ENCODE results near the gene ALDH16A1. TPM values are rescaled to one million over a fixed set of nuclear protein-coding genes. Genes with fewer than 3 reads are reported as not detected.

The ALDH16A1 gene
- total RNA-seq, 2 experiments from 2014 or later: 36.6 to 37.5 TPM

DNA sequence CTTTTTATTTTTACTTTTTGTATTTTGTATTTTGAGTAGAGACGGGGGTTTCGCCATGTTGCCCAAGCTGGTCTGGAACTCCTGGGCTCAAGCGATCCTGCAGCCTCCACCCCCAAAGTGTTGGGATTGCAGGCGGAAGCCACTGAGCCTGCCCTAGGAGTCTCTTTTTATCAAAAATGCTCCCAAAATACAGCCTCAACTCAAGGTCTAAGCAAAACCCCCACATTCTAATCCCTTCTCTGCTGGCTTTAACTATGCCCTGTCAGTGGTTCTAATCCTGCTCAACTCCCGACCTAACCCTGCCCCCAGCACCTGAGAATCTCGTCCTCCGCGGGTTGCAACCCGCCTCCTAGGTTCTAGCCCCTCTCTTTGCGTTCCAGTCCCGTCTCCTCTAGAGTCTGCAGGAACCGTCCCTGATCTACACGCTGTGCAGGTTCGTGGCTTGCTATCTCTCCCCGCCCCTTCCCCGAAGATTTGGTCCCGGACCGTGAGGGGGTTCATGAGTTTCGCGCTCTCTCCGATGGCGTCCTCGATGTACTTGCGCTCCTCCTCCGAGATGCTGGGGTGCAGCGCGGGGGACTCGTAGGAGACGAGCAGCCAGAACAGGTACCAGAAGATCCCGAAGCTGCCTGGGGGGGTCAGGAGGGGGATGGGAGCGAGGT lies 19.7 kb upstream of the ALDH16A1 start:
- no peak overlapping the region for H3K27ac Mint-ChIP-seq

DNA sequence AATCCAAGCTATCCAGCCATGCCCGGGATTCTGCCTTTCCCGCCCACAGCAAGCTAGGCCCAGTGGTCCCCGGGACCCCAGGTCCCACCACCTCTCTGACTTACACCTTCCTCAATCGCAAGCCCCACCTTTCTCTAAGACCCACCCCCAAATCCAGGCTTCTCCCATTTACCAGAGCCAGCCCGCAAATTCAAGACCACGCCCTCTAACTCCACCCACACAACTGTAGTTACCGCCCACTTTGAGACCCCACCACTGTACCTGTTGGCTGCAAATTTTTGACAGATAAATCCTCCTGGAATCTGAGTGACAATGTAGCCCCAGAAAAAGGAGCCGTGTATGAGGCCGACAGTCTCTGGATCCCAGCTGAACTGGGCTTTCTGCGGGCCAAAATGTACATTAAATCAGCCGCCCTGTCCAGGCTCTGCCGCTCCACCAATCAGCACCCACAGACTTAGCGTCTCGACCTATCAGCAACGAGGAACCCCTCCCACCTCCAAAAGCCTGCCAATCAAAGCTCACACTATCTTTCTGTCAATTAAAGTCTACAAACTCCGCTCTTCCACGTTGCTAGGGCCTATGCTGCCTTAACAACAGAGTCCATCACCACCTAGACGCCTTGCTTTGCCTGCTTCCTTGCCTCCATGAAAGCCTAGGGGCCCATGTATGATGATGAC lies 18.0 kb upstream of the ALDH16A1 start:
- no peak overlapping the region for H3K27ac Mint-ChIP-seq
- peaks cover 79% of the 10 kb centered on the region for H3K27me3 Mint-ChIP-seq (ENCODE audit: low read depth)
- ChIA-PET POLR2A (interaction anchor here (0.9 to 1.1 kb wide), 2 partner anchors 11 to 17 kb away, joined by 3 read pairs; partner anchors contain the start of genes PIH1D1 and PTH2), CTCF (interaction anchor here (0.6 to 2.6 kb wide), 3 partner anchors 23 to 677 kb away, joined by 3 to 13 read pairs (median 5); no protein-coding TSS in a partner anchor)
- H3K4me3 Mint-ChIP-seq: no peak overlapping the region
- H3K4me1 Mint-ChIP-seq (ENCODE audit: low read depth): peaks cover 27% of the 10 kb centered on the region
- no peak for ATAC-seq
- DNase-seq: no peak
- H3K36me3 Mint-ChIP-seq (ENCODE audit: low read depth): peaks cover 3% of the 10 kb centered on the region
- H3K9me3 Mint-ChIP-seq (ENCODE audit: insufficient read depth): no peaks in the 10 kb centered on the region

More for the DNA sequence above, 19.7 kb upstream of the ALDH16A1 start:
- peaks cover 78% of the 10 kb centered on the region for H3K27me3 Mint-ChIP-seq (ENCODE audit: low read depth)
- H3K4me1 Mint-ChIP-seq (ENCODE audit: low read depth): peaks cover 34% of the 10 kb centered on the region
- ATAC-seq (no peak), DNase-seq (no peak)
- H3K9me3 Mint-ChIP-seq (ENCODE audit: insufficient read depth): no peaks in the 10 kb centered on the region
- POLR2A ChIA-PET: no interaction called here
- no peak overlapping the region for H3K4me3 Mint-ChIP-seq
- CTCF ChIA-PET: interaction anchor here (0.9 to 2.0 kb wide), 2 partner anchors 9 to 22 kb away, joined by 3 to 5 read pairs; partner anchors contain the start of gene GFY
- H3K36me3 Mint-ChIP-seq (ENCODE audit: low read depth): peaks cover 3% of the 10 kb centered on the region

DNA sequence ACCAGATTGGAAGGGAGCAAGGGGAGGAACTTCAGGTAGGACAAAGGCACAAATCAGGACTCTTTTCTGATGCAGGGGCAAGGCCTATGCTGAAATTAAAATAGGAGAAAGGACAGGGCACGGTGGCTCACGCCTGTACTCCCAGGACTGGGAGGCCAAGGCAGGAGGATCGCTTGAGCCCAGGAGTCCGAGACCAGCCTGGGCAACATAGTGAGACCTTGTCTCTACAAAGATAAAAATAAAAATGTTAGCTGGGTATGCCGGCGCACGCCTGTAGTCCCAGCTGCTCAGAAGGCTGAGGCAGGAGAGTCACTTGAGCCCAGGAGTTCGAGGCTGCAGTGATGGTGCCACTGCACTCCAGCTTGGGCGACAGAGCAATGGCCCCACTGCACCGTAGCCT lies 17.4 kb upstream of the ALDH16A1 start:
- DNase-seq (no peak), ATAC-seq (no peak)
- POLR2A ChIA-PET: interaction anchor here (0.9 kb wide), 2 partner anchors 16 to 27 kb away, joined by 3 read pairs; partner anchors contain the start of gene PIH1D1
- CTCF ChIA-PET: interaction anchor here (1.0 to 2.6 kb wide), 4 partner anchors 10 to 44 kb away, joined by 3 to 13 read pairs (median 4); partner anchors contain the start of gene FLT3LG
- Mint-ChIP-seq H3K4me3 (no peak overlapping the region), H3K27me3 (ENCODE audit: low read depth) (peaks cover 80% of the 10 kb centered on the region), H3K36me3 (ENCODE audit: low read depth) (peaks cover 3% of the 10 kb centered on the region), H3K4me1 (ENCODE audit: low read depth) (peaks cover 26% of the 10 kb centered on the region), H3K27ac (no peak overlapping the region), H3K9me3 (ENCODE audit: insufficient read depth) (no peaks in the 10 kb centered on the region)

DNA sequence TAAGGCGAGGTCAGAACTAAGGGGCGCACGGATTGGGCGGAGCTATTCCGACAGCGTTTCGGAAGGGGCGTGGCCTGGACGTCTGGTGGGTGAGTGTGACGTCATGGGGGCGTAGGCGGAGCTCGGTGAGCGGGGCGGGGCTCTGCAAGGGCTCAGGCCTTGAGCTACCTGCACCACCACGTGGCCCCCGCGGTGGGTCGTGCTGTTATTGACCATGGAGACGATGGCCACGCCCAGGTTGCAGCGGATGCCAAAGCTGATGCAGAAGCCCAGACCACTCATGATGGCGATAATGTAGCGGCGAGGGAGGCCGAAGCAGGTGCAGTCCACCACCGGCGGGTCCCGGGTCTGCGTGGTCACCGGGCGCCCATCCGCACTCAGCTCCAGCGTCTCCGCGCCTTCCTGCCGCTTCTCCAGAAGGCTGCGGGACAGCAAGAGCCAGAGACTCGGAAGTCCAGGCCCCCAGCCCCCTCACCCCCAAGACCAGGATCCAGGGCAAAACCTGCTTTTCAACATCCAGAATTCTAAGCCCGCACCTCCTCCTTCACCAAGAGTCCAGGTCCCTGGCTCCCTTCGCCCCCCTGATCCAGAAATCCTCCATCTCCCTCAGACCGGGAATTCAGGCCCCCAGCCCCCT lies 16.5 kb upstream of the ALDH16A1 start:
- DNase-seq (peak; percentile 76), ATAC-seq (peak; percentile 46)
- POLR2A ChIA-PET: interaction anchor here (0.9 kb wide), 1 partner anchor 27 kb away, joined by 3 read pairs; no protein-coding TSS in a partner anchor
- H3K36me3 Mint-ChIP-seq (ENCODE audit: low read depth): peaks cover 3% of the 10 kb centered on the region
- peaks cover 26% of the 10 kb centered on the region for H3K4me1 Mint-ChIP-seq (ENCODE audit: low read depth)
- CTCF ChIA-PET: interaction anchor here (1.0 to 2.6 kb wide), 3 partner anchors 10 to 45 kb away, joined by 3 to 13 read pairs (median 4); partner anchors contain the start of gene FLT3LG
- no peak overlapping the region for H3K4me3 Mint-ChIP-seq
- H3K27me3 Mint-ChIP-seq (ENCODE audit: low read depth): peaks cover 79% of the 10 kb centered on the region
- no peaks in the 10 kb centered on the region for H3K9me3 Mint-ChIP-seq (ENCODE audit: insufficient read depth)
- no peak overlapping the region for H3K27ac Mint-ChIP-seq

DNA sequence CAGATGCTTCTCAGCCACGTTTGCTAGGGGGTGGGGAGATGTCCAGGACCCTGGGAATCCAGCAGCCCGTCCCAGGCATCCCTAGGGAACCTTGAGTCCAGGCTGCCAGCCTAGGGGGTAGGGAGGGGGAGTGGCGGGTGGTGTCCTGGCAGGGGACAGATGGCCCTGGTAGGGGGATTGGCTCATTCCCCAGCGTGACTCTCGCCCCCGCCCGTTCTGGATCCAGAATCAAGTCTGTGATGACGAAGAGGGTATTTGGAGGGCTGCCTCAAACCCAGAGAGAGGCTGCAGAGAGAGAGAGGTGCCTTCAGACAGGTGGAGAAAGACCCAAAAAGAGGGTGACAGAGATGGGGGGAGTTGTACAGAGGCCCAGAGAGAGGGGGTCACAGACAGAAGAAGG lies 15.8 kb upstream of the ALDH16A1 start:
- Mint-ChIP-seq H3K4me3 (no peak overlapping the region), H3K4me1 (ENCODE audit: low read depth) (peaks cover 30% of the 10 kb centered on the region), H3K27ac (no peak overlapping the region), H3K36me3 (ENCODE audit: low read depth) (no peaks in the 10 kb centered on the region), H3K27me3 (ENCODE audit: low read depth) (peaks cover 82% of the 10 kb centered on the region), H3K9me3 (ENCODE audit: insufficient read depth) (no peaks in the 10 kb centered on the region)
- ChIA-PET POLR2A (no interaction called here), CTCF (no interaction called here)
- DNase-seq (no peak), ATAC-seq (no peak)

DNA sequence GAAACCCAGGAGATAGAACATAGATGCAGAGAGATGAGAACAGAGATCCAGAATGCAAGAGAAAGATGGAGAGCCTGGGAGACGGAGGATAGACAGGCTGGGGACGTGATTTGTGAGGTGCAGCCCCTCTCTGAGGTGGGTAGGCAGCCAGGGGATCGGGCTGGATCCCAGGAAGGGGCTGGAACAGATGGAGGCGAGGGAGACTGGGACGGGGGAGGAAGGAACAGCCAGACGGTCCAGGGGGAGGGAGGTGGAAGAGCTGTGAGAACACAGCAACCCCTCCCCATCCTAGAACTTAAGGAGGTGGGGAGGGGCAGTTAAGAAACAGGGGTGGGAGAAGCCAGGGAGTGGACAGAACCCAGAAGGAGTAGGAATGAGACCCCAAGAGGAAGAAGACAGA lies 14.8 kb upstream of the ALDH16A1 start:
- H3K27ac Mint-ChIP-seq: no peak overlapping the region
- no peaks in the 10 kb centered on the region for H3K36me3 Mint-ChIP-seq (ENCODE audit: low read depth)
- no peaks in the 10 kb centered on the region for H3K9me3 Mint-ChIP-seq (ENCODE audit: insufficient read depth)
- DNase-seq: no peak
- peaks cover 81% of the 10 kb centered on the region for H3K27me3 Mint-ChIP-seq (ENCODE audit: low read depth)
- ATAC-seq: no peak
- peaks cover 33% of the 10 kb centered on the region for H3K4me1 Mint-ChIP-seq (ENCODE audit: low read depth)
- ChIA-PET POLR2A (interaction anchor here (1.6 kb wide), 1 partner anchor 14 kb away, joined by 3 read pairs; the partner anchor contains the start of gene PIH1D1), CTCF (no interaction called here)
- H3K4me3 Mint-ChIP-seq: no peak overlapping the region

DNA sequence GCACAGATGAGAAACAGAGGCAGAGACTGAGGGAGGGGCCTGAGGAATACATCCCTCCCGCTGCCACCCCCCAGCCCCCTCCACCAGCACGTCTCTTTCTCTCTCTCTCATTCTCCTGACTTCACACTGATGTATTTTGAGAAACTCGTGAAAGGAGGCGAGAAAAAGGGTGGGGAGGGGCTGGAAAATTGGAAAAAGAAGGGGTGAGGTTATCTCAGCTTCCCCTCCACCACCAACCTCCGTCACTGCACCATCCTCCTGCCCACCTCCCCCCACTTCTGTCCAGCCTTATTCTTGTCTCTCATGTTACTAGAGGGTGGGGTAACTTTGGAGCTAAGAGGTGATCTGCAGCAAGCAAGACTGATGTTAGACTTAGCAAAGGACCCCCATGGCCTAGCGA lies 13.2 kb upstream of the ALDH16A1 start:
- no peaks in the 10 kb centered on the region for H3K36me3 Mint-ChIP-seq (ENCODE audit: low read depth)
- peaks cover 74% of the 10 kb centered on the region for H3K27me3 Mint-ChIP-seq (ENCODE audit: low read depth)
- no peak overlapping the region for H3K27ac Mint-ChIP-seq
- H3K9me3 Mint-ChIP-seq (ENCODE audit: insufficient read depth): no peaks in the 10 kb centered on the region
- ChIA-PET POLR2A (interaction anchor here (0.8 to 1.6 kb wide), 2 partner anchors 12 to 56 kb away, joined by 3 read pairs; partner anchors contain the start of gene PIH1D1), CTCF (interaction anchor here (0.6 to 1.3 kb wide), 2 partner anchors 48 to 133 kb away, joined by 3 to 7 read pairs; no protein-coding TSS in a partner anchor)
- no peak overlapping the region for H3K4me3 Mint-ChIP-seq
- DNase-seq (no peak), ATAC-seq (no peak)
- H3K4me1 Mint-ChIP-seq (ENCODE audit: low read depth): peaks cover 39% of the 10 kb centered on the region

DNA sequence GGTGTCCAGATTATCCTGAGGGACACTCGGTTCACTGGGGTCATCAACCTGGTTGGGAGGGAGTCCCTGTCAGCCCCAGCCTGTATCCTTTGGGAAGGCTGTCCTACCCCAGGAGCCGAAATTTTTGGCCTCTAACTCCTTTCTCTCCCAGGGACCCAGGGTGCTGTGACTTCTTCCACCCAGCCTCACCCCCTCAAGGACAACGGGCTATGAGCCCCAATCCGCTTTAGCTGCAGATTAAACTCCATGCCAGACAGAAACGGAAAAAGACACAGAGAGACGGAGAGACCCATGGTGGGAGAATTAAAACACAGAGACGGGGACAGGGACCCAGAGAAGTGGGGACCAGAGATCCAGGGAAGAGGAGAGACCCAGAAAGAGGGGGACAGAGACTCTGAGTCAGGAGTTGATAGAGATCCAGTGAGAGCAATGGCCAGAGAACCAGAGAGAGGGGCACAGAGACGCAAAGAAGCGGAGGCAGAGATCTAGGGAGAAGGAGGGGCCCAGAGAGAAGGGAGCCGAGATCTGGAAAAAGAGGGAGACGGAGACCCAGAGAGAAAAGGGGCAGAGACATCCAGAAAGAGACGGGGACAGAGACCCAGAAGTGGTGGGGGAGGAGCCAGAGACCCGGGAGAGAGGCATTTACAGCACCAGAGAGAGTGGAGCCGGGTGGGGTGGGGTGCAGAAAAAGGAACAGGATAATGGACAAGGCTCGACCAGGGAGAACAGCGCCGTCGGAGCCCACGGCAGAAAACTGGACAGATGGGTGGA lies 12.4 kb upstream of the ALDH16A1 start:
- H3K4me3 Mint-ChIP-seq: peak overlapping the region; percentile 8
- ChIA-PET CTCF (interaction anchor here (1.3 to 4.4 kb wide), 2 partner anchors 48 to 49 kb away, joined by 7 to 40 read pairs; no protein-coding TSS in a partner anchor), POLR2A (interaction anchor here (0.6 kb wide), 1 partner anchor 80 kb away, joined by 3 read pairs; no protein-coding TSS in a partner anchor)
- DNase-seq (no peak), ATAC-seq (no peak)
- peaks cover 45% of the 10 kb centered on the region for H3K4me1 Mint-ChIP-seq (ENCODE audit: low read depth)
- peaks cover 66% of the 10 kb centered on the region for H3K27me3 Mint-ChIP-seq (ENCODE audit: low read depth)
- H3K9me3 Mint-ChIP-seq (ENCODE audit: insufficient read depth): no peaks in the 10 kb centered on the region
- H3K27ac Mint-ChIP-seq: no peak overlapping the region
- no peaks in the 10 kb centered on the region for H3K36me3 Mint-ChIP-seq (ENCODE audit: low read depth)

DNA sequence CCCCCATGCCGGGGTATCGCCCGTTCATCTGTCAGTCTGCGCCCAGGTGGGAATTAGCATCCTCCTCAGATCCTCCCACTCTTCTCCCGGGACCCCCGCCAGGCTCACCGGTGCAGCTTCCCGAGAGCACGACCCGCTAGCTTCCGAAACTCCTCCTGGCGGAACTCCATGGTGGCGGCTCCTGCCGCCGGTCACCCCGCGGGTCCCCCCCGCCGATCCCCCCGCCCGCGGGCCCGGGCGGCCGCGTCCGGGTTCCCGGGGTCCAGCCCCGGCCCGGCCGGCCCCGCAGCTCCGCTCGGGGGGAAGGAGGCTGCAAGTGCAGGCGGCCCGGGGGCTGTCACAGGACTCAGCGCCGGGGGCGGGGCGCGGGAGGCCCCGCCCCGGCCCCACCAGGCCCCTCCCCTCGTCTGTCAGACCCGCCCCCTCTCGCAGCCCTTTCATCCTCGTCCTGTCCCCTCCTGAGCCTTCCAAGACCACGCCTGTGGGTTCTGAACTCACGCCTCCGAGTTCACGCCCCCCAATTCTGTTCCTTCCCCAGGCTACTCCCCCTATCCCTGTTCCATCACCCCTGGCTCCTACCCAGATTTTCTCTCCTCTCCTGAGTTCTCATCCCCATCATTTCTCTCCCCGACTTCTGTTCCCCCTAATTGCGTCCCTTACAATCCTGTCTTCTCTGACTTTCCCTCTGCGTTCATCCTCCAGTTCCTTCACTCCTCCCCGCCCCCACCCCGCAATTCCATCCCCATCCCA lies 11.6 kb upstream of the ALDH16A1 start, which contains the start of gene SLC17A7:
TSS of gene SLC17A7 (minus strand) at position 318 of the 750 bp plus-strand sequence. CDS start at position 170, 148 bp downstream.
- Mint-ChIP-seq H3K36me3 (ENCODE audit: low read depth) (peaks cover 6% of the 10 kb centered on the region), H3K9me3 (ENCODE audit: insufficient read depth) (no peaks in the 10 kb centered on the region), H3K4me3 (peak within 1 kb of the TSS; percentile 78), H3K4me1 (ENCODE audit: low read depth) (peaks cover 43% of the 10 kb centered on the region), H3K27ac (no peak within 1 kb of the TSS), H3K27me3 (ENCODE audit: low read depth) (peaks cover 58% of the 10 kb centered on the region)
- CTCF ChIA-PET: interaction anchor here (1.4 to 4.4 kb wide), 5 partner anchors 11 to 49 kb away, joined by 4 to 40 read pairs (median 8); partner anchors contain the start of genes FLT3LG, PIH1D1 and PTH2
- POLR2A ChIA-PET: interaction anchor here (0.6 to 1.3 kb wide), 2 partner anchors 11 to 81 kb away, joined by 3 to 4 read pairs; partner anchors contain the start of gene PIH1D1
- ATAC-seq (peak; percentile 9), DNase-seq (peak; percentile 68)

DNA sequence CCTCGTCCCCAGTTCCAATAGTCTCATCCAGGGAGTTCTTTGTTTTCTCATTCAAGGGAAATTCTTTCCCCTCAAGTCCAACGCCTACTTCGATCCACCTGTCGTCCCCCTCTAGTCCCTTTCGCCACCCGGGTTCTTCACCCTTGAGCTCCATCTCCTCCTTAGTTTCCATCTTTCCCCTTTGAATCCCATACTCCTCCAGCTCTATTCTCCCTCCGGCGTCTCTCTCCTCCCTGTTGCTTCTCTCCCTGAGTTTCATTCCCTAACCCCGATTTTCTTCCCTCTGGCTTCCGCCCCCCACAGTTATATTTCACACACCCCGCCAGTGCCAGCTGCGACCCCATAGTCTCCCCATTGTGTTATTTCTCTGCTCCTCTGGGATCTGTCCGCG lies 11.1 kb upstream of the ALDH16A1 start:
- POLR2A ChIA-PET: interaction anchor here (1.3 kb wide), 1 partner anchor 10 kb away, joined by 4 read pairs; the partner anchor contains the start of gene PIH1D1
- H3K4me3 Mint-ChIP-seq: peak overlapping the region; percentile 78
- no peak overlapping the region for H3K27ac Mint-ChIP-seq
- CTCF ChIA-PET: interaction anchor here (1.4 to 4.4 kb wide), 5 partner anchors 10 to 50 kb away, joined by 4 to 40 read pairs (median 8); partner anchors contain the start of genes FLT3LG, PIH1D1 and PTH2
- no peaks in the 10 kb centered on the region for H3K9me3 Mint-ChIP-seq (ENCODE audit: insufficient read depth)
- DNase-seq (no peak), ATAC-seq (no peak)
- H3K4me1 Mint-ChIP-seq (ENCODE audit: low read depth): peaks cover 48% of the 10 kb centered on the region
- H3K27me3 Mint-ChIP-seq (ENCODE audit: low read depth): peaks cover 54% of the 10 kb centered on the region
- H3K36me3 Mint-ChIP-seq (ENCODE audit: low read depth): peaks cover 11% of the 10 kb centered on the region

Data from activated CD8-positive, alpha-beta T cell treated with anti-CD3 and anti-CD28 coated beads, Interleukin-2, amount 10 ng/mL, durations not matched to agents 7 days and 5 days (primary cell).